GM19455 (cell line): ENCODE data around the gene TTI1.
A peak's percentile ranks its signal among the peaks of the same experiment; 100 is the strongest.
"Not testable (repeated sequence)": the region's sequence is repeated elsewhere in the genome, so short reads cannot be mapped to it uniquely, and the experiment has no call there.

Experiments used
- ATAC-seq: cut with Tn5 transposase; IDR thresholded peaks from one replicate; pipeline ENCODE4 v1.9.1; 2021; ENCODE audit not compliant: unreplicated experiment

The TTI1 gene

GRCh38 chr20:38012332-38012731, 20.9 kb downstream of the TTI1 start:
- no peak for ATAC-seq

- no peak for ATAC-seq
Measured at GRCh38 chr20:38011696-38012095, 21.6 kb downstream of the TTI1 start.

DNA sequence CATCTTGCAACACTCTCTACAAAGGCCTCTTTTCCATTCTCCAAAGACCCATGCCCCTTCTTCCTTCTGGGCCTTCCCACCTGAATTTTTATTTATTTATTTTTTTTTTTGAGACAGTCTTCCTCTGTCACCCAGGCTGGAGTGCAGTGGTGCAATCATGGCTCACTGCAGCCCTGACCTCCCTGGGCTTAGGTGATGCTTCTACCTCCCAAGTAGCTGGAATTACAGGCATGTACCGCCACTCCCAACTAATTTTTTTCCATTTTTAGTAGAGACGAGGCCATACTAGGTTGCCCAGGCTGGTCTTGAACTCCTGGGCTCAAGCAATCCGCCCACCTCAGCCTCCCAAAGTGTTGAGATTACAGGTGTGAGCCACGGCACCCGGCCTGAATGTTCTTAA, 23.8 kb downstream of the TTI1 start:
- not testable (repeated sequence) for ATAC-seq

- ATAC-seq, result no peak
Measured at GRCh38 chr20:38008233-38008944, 24.9 kb downstream of the TTI1 start.

- ATAC-seq, result no peak
Measured at GRCh38 chr20:38007526-38007925, 25.7 kb downstream of the TTI1 start.

GRCh38 chr20:38005903-38006302, 27.4 kb downstream of the TTI1 start:
- ATAC-seq, result no peak

DNA sequence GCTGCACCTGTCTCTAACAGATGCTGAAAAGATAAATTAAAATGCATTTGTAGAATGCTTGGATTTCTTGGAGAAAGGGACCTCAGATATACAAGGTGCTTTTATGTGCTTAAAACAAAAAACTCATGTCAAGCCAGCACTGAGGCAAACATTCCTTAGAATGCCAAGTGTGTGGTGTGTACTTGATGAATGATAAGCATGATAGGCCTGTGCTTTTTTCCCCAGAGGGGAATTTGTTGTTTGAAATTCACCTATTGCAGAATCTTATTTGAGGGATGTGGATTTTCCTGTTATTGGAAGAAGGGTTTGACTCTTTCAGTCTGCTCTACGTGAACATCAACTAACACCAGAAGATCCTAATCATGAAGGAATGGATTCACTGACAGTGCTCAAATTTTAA, 28.8 kb downstream of the TTI1 start:
- ATAC-seq, result no peak

DNA sequence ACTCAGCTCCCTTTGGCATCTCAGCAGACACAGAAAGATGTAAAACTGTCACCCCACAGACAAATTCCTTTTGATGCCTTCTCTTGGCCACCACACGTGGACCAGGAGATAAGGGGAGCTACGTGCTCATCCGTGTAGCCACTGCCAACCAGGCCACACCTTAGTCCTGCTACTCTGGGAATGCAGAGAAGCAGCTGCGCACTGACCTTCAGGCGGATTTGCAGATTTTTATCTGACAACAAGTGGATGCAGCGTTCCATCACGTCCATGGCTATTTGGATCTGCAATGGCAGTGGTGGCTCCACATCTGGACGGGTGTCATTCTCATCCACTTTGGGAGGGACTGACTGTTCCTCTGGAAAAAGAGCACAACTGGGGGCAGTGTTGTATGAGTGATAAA, 30.8 kb downstream of the TTI1 start:
- ATAC-seq, result no peak

- ATAC-seq, result no peak
Measured at GRCh38 chr20:38001981-38002380, 31.3 kb downstream of the TTI1 start.

DNA sequence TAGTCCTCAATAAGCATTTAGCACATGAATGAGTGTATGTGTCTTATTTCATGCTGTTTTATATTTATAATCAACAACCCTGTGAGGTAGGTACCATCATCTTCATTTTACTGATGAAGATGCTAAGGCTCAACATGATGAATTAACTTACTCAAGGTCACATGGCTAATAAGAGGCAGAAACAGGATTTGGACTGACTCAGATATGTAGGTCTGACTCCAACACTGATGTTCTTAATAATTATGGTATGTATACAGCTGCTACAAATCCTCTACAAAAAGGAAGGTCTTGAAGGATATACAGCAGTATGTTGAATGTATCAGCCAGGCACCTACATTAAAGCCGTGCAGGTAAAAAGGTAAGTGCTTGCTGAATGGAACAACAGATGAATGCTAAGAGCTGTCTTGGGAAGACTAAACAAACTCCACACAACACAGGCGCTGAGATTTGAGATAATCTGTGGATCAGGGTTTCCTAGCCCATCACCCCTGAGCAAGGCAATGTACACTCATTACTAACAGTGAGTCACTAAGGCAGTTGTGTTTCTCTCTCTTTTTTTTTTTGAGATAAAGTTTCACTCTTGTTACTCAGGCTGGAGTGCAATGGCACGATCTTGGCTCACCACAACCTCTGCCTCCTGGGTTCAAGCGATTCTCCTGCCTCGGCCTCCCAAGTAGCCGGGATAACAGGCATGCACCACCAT, 31.9 kb downstream of the TTI1 start:
- no peak for ATAC-seq

- no peak for ATAC-seq
Measured at GRCh38 chr20:38000293-38000692, 33.0 kb downstream of the TTI1 start.

DNA sequence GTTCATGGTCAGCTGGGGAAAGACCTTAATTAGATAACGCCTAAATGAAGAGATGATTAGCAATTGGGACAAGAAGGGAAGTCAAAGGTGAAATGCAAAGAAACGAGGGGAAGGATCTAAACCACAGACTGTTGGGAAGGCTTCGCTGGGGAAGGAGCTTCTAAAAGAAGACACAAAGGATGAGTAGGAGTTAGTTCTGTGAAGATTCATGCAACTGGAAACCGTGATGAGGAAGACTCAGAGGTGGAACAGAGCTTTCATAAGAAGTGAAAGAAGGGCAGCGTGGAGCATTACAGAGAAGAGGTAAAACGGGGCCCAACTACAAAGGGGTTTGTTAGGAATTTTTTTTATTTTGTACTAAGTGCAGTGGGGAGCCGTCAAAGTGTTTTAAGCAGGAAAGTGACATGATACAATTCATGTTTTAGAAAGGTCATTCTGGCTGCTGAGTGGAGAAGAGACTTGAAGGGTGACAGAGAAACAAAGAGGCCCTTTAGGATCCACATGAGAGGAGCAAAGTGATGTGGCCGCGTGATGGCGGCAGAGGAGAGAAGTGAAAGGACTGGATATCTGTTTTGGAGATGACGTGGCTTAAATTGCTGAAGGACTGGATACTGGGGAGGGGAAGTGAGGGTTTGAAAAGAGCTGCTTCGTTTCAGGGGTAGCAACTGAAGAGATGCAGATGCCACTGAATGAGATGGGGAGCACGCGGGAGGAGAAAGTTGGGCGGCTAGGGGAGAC, 33.6 kb downstream of the TTI1 start:
- no peak for ATAC-seq

- ATAC-seq, result no peak
Measured at GRCh38 chr20:37997516-37997915, 35.7 kb downstream of the TTI1 start.

GRCh38 chr20:37995856-37996605, 37.2 kb downstream of the TTI1 start:
- ATAC-seq, result no peak

GRCh38 chr20:37994512-37994911, 38.7 kb downstream of the TTI1 start:
- no peak for ATAC-seq

GRCh38 chr20:37992802-37993409, 40.4 kb downstream of the TTI1 start:
- no peak for ATAC-seq

DNA sequence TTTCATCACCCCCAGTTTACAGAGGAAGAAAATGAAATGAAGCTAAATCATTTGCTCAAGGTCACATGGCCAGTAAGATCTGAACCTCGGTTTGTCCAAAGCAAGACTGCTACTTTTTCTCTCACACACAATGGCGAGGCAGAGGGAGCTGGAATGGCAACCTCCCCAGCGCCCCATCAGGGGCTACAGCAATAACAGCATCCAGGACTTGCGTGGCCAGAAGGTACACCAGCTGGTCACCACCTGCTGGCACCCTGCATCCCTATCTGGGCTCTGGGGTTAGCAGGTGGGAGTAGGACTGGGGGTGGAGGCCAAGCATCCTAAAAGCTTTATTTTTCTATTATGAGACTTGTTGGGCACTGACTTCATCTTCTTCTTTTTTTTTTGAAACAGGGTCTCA, 41.3 kb downstream of the TTI1 start:
- no peak for ATAC-seq

GRCh38 chr20:37991157-37991866, 41.9 kb downstream of the TTI1 start:
- no peak for ATAC-seq

DNA sequence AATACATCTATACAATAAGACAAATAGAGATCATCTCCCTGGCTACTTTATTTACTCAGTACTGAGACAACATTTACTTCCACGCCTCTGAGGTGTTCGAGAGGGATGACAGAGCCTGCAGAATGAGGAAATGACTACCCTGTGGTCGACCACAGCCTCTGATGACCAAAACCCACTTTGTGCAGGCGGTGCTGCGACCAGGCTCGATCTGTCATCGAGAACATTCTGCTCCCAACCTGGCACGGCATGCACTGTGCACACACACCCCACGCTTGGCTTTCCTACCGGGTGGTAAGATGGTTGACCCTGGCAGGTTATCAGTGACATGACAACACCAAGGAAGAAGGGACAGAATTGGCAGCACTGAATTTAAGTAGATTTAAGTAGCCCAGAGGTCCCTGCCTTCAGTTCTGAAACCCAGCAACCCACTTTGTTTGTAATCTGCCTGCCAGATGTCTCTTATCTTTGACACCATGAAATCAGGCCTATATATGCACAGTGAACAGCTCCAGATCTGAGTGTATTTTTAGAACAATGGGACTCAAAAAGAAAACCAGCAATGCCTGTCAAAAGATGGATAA, 42.6 kb downstream of the TTI1 start:
- peak; percentile 96 for ATAC-seq
